HG02571 (cell line): ENCODE results near the gene F7.
"Not testable (repeated sequence)": the region's sequence is repeated elsewhere in the genome, so short reads cannot be mapped to it uniquely, and the experiment has no call there.

ENCODE experiments used
- ATAC-seq: cut with Tn5 transposase; IDR thresholded peaks from one replicate; pipeline ENCODE4 v1.9.1; 2021; ENCODE audit warnings: mild to moderate bottlenecking, moderate library complexity; ENCODE audit not compliant: unreplicated experiment

F7 gene

DNA sequence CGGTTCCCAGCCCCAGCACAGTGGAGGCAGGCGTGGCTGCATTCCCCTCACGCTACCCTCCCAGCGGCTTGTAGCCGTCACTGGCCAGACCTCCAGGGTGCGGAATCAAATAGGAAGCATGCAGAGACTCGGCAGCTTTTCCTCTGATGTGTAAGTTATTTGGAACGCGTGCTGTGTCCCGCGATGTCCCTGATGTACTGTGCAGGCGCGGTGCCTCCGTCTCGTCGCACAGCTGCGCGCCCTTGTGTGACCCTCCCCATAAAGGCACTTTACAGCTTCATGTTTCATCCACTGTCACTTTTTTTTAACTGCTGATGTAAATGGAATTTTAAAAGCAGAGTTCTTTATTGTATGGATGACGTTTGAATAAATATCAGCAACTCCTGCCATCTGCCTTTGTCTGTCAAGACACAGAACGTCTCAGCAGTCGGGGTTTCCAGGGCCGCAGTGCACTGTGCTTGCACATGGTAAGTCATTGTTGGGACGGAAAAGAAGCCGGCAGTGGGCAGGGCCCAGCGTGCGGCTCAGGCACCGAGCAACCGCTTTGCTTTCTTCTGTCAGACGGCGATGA is 7.3 kb upstream of the F7 start:
- no peak for ATAC-seq

DNA sequence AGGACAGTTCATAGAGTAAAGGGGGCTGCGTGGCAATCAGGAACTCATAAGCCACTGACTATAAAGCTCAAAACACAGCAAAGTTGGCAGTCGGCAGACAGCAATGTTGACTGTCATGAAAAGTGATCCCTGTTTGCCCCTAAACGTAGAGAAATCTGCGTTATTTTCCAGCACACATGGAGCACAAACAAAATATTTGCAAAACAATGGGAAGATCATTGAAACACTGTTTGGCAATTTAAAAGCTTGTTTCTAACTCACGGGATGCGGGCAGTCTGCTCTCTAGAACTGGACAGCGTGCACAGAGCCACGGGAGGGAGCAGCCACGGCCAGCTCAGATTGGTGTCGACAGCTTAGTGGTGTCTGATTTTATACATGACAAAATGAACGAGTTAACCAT is 6.4 kb upstream of the F7 start:
- no peak for ATAC-seq

DNA sequence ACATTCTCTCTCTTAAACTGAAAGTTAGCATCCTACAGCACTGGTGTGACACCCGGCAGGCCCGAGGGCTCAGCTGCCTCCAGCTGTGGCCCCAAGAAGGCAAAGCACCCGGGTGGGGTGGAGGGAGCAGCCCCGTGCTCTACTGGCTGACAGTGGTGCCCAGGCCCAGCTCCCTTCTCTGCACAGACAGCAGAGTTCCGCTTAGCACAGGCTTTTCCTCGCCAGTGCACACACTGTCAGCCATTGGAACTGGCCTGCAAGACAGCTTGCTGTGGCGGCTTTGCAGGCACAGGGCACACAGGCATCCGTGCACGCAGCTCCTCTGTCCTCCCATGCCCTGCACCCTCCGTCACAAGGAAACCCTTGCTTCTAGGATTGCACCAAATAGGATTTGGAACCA is 3.3 kb upstream of the F7 start:
- ATAC-seq: not testable (repeated sequence)

DNA sequence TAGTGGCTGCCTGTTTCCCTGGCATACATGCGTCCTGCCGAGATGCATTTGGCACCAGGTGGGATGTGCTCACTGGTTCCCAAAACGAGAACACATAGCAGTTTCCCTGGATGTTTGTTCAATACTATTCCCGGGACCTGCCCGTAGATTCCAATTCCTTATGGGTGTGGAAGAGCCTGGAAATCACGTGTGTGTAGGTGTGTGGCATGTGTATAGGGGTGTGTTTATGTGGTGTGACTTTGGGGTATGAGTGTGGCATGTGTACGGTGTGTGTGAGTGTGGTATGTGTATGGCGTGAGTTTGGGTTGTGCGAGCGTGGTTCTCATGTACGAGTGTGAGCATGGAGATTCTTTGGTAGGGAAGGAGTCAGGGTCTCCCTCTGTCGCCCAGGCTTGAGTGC is 2.9 kb upstream of the F7 start:
- no peak for ATAC-seq

DNA sequence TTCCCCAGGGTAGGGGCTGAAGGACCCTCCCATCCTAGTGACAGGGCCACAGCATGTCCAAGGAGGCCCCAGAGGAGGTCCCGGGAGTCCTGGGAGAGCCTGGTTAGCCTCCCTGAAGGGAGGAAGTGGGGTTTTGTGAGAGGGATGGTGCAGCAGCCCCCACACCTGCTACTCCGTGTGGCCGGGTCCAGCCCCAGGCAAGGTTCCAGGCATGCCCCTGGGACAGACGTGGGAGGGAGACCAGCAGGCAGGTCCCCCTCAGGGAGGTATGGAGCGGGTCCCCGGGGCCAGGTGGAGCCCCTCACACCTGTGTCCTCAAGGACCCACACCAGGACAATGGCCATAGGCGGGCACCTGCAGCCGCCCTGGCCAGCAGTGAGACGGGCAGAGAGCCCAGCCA is 1.9 kb upstream of the F7 start:
- ATAC-seq: no peak

DNA sequence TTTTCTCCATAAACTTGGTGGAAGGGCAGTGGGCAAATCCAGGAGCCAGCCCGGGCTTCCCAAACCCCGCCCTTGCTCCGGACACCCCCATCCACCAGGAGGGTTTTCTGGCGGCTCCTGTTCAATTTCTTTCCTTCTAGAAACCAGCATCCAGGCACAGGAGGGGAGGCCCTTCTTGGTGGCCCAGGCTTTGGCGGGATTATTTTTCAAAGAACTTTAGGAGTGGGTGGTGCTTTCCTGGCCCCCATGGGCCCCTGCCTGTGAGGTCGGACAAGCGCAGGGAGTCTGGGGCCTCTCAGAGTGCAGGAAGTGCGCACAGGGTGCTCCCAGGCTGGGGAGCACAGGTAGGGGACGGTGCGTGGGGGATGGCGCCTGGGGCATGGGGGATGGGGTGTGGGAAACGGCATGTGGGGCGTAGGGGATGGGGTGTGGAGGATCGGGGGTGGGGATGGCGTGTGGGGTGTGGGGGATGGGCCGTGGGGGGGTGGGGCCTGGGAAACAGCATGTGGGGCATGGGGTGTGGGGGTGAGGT is 396 bp downstream of the F7 start:
- ATAC-seq: no peak

DNA sequence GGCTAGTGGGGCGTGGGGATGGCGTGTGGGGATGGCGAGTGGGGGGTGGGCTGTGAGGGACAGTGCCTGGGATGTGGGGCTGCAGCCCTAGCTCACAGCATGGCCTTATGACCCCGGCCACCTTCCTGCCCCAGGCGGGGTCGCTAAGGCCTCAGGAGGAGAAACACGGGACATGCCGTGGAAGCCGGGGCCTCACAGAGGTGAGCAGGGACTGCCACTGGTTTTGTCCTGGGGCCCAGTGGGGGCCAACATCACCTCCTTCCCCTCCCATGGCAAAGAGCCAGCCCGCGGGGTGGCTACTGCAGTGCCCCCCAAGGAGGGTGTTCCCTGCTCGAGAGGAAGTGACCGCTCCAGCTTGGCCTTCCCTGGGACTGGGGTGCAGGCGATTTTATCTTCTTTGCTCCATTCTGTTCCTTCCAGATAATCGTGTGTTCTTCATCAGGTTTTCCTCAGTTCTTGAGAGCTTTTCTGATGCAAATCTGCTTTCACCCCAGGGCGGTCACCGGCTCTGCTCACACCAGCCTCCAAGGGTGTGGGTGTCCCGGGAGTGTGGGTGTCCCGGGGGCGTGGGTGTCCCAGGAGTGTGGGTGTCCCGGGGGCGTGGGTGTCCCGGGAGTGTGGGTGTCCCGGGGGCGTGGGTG is 1.2 kb downstream of the F7 start:
- no peak for ATAC-seq

DNA sequence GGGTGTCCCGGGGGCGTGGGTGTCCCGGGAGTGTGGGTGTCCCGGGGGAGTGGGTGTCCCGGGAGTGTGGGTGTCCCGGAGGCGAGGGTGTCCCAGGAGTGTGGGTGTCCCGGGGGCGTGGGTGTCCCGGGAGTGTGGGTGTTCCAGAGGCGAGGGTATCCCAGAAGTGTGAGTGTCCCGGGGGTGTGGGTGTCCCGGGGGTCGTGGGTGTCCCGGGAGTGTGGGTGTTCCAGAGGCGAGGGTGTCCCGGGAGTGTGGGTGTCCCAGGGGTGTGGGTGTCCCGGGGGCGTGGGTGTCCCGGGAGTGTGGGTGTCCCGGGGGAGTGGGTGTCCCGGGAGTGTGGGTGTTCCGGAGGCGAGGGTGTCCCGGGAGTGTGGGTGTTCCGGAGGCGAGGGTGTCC is 2.9 kb downstream of the F7 start:
- not testable (repeated sequence) for ATAC-seq

DNA sequence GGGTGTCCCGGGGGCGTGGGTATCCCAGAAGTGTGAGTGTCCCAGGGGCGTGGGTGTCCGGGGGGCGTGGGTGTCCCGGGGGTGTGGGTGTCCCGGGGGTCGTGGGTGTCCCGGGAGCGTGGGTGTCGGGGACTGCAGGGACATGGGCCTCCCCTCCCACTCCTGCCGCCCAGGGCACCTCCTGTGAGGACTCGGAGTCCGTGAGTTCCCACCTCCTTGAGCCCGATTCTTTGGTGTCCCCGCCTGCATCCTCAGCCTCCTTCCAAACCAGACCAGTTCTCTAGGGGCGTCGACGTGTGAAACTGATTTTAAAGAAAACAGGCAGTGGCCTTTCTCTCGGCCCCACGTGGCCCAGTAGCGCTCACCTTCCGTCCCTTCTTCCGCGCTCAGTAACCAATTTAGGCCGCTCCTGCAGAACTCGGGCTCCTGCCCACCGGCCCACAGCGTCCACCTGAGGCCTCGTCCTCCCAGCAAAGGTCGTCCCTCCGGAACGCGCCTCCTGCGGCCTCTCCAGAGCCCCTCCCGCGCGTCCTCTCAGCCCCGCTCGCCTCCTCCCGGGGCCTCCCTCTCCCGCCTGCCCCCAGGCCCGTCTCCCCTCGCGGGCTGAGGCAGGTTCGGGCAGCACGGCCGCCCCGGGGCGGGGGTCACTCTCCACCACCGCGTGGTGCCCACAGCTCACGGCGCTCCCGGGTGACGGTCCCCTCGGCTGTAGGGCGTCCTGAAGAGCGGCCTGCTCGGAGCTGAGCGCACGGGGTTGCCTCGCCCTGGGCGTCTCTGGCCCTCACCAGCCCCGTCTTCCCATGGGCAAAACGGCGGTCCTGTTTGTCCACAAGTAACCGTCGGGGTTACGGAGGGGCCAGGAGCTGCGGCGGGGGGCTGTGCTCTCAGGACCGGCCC is 3.8 kb downstream of the F7 start:
- no peak for ATAC-seq

DNA sequence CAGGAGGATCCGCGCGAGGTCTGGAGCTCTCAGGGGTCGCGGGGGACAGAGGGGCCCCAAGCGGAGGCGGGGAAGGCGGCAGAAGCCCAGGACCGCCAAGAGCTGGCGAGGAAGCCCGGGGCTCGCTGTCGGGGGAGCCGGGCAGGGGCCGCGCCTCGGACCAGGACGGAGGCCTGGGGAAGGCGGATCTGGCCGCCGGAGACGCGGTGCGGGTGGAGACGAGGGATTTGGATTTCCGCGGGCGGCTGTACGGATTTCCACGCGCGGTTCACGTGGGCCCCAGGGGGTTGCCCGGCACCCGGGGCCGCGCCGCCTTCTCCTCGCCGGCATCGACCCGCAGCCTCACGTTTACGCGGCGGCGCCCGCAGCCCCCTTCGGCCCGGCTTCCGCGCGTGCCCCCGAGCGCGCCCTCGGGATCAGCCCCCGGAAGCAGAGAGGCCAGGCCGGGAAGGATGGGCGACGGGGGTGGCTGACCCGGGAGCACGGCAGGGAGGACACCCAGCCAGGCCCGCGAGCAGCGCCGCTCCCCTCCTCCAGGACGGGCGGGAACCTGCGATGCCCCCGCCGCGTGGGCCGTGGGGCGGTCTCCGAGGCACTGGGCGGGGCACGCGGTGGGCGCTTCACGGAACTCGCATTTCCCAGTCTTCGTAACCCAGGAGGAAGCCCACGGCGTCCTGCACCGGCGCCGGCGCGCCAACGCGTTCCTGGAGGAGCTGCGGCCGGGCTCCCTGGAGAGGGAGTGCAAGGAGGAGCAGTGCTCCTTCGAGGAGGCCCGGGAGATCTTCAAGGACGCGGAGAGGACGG is 4.7 kb downstream of the F7 start:
- ATAC-seq: no peak

DNA sequence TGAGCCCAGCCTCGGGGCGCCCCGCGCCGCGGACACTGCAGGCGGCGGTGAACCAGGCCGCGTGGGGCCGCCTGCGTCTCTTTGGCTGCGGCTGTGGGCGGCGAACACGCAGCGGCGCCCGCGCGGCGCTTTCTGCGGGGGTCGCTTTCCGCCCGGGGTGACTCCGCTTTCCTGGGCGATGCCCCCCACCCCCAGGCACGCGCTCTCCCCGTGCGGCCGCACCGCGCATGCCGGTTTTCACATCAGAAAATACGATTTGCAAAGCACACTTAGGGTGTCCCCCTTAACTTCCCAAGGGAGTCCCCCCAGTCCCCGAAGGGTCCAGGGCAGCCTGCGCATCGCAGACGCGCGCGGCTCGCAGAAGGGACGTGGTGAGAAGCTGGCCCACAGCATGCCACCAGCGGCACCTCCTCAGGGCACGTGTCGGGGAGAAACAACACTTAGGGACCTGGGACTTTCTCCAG is 5.3 kb downstream of the F7 start:
- no peak for ATAC-seq

DNA sequence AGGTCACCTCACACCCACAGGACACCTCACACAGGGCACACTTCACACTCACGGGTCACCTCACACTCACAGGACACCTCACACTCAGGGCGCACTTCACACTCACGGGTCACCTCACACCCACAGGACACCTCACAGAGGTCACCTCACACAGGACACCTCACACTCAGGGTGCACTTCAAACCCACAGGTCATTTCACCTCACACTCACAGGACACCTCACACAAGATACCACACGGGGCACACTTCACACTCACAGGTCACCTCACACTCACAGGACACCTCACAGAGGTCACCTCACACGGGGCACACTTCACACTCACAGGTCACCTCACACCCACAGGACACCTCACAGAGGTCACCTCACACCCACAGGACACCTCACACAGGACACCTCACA is 6.2 kb downstream of the F7 start:
- not testable (repeated sequence) for ATAC-seq

DNA sequence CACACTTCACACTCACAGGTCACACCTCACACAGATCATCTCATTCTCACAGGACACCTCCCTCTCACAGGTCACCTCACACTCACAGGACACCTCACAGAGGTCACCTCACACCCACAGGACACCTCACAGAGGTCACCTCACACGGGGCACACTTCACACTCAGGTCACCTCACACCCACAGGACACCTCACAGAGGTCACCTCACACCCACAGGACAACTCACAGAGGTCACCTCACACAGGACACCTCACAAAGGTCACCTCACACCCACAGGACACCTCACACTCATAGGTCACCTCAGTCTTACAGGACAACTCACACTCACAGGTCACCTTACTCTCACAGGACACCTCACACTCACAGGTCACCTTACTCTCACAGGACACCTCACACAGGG is 6.9 kb downstream of the F7 start:
- ATAC-seq: not testable (repeated sequence)

DNA sequence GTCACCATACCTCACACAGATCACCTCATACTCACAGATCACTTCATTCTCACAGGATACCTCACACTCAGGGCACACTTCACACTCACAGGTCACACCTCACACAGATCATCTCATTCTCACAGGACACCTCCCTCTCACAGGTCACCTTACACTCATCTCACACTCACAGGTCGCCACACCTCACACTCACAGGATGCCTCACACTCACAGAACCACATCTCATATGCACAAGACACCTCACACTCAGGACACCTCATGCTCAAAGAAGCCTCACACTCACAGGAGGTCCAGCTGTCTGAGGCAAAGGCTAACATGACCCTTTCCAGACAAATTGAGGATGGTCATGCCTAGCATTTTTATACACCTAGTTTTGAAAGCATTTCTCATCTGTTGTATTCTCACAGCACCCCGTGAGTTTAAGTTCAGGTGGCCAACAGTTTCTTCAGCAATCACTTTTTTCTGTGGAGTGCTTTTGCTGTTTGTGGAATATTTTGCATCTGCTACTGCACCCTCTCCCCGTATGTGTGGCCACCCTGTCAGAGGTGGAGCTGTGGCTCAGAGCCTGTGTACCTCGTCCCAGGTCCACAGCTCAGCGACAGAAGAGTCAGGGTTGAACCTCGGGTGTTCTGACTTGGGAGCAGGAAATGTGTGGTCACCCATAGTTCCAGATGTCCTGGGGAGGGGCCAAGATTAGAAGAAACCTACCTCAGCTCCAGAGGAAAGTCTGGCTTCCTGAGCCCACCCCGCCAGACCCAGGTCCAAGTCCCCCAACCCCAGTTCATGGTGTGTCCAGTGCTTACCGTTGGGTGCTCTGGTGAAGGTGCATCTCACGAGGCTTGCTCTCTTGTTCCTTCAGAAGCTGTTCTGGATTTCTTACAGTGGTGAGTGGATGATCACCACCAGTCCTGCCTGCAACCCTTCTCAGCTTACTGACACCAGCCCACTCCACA is 7.6 kb downstream of the F7 start:
- ATAC-seq: no peak

DNA sequence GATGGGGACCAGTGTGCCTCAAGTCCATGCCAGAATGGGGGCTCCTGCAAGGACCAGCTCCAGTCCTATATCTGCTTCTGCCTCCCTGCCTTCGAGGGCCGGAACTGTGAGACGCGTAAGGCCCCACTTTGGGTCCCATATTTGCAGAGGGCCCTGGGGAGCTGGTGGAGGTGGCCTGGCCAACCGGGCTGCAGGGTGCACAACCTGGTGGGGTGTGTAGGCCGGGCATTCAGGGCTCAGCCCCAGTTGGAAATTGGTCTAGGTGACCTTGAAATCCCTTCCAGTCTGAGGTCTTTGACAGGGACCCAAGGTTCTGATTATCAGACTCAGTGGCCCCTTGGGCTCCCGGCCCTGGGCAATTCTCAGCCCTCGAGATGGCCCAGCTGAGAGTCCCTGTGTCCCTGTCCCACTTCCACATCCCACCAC is 8.3 kb downstream of the F7 start:
- no peak for ATAC-seq

DNA sequence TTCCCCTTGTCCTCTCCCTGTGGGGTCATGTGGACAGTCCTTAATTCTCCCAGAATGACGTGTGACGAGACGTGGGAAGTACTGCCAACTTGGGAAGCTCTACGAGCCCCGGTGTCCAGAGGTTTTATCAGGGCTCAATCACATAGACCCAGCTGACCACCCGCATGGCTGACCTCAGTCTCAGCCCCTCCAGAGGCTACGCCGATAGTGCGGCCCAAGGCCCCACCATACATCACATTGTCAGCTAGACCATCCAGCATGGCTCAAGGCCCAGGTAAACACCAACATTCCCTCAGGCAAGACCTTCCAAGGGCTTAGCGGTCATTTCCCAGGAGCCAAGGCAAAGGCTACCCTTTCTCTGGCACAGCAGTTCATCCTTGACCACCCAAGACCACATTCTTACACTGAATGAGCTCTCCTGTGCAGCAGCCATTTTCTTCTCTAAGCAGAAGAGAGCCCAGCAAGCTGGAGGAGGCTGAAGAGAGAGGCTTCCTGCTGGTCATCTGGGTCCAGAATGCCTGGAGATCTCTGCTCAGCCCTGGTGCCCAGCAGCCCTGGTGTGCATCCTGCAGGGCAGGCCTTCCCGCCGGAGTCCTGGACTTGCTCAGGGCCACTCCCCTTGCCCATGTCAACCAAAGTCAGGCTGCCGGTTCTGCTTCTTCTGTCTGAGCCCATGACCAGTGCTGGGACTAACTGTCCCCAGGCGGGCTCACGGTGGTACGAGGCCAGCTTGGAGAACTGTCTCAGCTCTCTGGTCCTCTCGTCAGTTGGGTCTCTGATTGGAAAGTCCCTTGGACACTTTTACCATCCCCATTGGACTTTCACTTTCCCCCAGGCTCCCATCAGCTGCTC is 9.1 kb downstream of the F7 start:
- no peak for ATAC-seq

DNA sequence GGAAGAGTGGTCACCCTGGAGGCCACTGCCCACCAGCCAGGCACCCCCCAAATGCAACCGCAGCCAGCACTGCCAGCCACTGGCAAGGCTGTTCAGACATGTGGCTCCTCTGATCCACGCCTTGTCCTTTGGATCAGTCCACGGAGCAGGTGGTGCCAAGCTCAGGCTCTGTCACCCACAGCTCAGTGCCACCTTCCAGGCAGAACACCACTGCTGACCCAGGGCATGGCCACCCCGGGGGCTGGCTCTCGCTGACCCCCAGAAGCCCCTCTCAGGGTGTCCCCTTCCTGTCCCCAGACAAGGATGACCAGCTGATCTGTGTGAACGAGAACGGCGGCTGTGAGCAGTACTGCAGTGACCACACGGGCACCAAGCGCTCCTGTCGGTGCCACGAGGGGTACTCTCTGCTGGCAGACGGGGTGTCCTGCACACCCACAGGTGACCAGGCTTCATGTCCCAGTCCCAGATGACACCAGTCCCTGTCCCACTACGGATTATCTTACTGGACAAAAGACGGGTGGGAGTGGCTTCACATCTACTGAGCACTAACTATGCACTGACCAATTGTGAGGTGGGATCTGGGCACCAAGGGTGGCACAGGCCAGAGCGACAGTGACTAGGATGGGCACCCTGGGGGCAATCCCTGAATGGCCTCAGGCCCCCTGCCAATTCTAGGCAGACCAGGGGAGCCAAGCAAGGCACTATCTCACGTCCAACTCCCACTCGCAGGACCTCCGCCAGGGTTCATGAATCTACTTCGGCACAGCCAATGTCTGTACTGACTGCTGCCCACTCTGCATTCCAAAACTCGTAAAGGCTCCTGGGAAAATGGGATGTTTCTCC is 10.0 kb downstream of the F7 start:
- ATAC-seq: no peak

DNA sequence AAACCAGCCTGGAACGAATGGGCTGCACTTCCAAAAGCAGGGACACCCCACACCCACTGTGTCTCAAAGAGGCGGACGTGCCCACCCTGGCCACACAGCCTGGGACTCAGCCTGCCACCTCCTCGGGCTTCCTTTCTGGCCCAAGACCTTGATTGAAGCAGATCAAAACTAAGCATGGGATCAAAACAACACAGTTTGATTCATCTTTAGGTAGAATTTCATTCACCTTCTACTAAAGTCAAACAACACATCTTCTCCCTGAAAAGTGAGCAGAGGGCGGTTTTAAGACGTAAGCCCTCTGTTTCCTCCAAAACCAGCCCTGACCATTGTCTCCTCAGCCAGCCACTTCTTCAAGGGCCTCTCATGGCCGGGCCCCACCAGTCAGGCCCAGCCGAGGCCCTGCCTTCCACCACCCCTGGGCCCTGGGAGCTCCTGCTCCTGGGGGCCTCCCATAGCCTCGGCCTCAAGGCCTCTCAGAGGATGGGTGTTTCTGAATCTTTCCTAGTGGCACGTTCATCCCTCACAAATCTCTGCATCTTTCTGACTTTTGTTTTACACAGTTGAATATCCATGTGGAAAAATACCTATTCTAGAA is 10.7 kb downstream of the F7 start:
- no peak for ATAC-seq
